ENCODE results near the gene ASAP2.
"Not testable (repeated sequence)": the region's sequence is repeated elsewhere in the genome, so short reads cannot be mapped to it uniquely, and the experiment has no call there.

ASAP2 gene

DNA sequence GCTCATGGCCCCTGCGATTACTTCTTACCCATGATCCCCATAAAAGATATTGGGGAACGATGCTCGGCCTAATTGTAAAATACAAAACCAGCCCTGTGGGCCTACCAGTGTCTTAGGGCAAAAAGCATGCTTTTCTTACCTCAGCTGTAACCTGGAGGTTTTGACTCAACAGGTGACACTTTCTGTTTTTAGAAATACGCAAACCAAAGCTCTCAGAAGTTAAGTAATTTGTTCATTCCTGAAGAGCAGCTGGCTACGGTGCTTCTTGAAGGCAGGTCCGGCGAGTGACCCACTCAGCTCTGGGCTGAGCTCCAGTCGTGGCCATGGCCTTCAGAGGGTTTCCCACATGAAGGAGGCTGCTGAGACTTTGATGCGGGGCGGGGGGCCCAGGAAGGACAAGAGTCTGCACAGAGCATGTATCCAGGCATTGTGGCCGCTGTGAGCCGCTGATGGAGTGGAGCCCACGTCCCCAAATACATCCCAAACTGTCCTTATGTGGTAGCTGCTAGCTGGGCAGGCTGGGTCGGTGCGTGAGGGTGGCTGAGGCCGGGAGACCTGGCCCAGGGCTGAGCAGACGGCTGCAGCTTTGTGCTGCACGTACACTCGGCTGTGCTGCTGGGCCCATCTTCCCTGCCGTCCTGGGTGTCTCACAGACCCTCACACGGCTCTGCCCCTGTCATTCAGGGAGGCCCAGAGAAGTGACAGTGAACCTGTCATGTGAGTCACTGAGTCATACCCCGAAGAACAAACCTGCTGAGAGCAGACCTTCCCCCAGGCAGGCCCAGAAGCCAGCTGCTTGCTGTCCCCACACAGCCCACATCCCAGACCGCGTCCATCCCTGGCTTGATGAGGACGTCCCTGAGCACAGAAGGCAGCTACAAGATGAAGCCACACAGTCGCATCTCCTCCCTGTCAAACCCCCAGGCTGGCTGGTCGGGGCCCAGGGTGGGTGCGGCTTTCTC is 182.6 kb downstream of the ASAP2 start:
- no peak for DNase-seq

DNA sequence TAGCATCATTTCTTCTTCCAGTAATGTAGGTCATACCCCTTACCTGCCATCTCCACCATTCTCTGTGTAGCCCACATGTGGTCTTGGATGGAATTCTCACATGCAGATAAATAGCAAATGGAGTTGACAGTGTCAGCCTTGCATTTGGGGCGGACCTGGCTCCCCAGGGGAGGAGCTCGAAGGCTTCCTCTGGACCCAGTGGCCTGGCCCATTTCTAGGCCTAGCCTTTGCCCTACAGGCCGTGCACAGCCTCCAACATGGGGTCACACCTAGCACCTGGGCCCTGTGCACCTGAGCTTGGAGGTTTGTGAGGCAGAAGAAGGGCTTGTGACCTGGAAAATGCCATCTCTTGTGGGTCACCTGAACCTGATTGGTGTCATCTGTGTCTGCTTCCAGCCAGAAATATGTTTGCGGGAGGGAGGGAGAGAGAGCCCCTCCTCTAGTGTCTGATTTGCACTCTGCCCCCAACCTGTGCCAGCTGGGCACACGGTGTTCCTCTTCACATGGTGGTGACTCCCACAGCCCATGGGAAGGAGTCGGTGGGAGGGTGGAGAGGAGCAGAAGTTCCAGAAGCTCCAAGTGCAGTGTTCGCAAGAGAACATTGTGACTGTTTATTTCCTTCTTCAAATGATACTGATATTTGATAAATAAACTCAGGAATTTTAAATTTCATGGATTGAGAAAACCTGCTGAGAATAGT is 183.7 kb downstream of the ASAP2 start:
- DNase-seq: no peak

DNA sequence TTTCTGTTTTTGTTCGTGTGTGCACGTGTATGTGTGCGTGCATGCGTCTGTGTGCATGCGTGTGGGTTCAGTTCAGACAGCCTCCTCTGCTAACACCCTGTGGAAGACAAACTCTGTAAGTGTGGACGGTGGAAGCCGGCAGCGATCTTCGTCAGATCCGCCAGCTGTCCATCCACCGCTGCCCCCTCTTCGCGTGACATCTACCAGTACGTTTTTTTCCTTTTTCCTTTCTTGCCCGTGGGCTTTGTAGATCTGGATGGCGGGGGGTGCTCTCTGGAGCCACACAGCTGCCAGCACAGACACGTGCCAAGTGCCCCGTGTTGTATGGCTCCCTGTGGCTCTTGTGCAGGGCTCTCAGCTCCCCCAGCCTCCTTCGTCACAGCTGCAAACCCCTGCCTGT is 184.4 kb downstream of the ASAP2 start:
- DNase-seq: no peak

DNA sequence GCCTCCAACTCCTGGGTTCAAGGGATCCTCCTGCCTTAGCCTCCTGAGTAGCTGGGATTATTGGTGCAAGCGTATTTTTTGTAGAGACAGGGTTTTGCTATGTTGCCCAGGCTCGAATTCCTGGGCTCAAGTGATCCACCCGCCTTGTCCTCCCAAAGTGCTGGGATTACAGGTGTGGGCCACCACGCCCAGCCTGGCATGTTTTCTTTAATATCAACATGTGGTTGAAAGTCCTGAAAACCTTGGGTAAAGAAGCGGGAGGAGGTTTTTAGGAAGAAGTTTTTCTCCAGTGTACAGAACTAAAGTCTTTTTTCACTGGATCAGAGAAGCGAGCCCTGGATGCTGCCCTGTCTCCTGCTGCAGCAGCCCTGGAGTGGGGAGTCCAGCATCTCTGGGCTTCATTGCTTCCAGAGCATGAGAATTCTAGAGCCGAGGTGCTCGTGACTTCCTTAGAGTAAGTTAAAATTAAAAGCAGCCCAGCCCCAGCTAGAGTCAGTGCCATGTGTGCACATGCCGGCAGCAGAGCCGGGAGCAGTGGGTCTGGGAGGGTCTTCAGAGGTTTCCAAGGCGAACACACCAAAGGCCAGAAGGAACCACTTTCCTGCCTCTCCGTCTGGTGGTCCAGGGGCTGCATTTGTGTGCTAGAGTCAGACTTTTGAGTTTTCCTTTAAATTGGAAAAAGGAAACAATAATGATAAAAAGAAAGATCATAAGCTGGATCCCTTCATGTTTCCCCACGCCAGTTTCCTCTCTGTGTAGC is 185.5 kb downstream of the ASAP2 start:
- no peak for DNase-seq

DNA sequence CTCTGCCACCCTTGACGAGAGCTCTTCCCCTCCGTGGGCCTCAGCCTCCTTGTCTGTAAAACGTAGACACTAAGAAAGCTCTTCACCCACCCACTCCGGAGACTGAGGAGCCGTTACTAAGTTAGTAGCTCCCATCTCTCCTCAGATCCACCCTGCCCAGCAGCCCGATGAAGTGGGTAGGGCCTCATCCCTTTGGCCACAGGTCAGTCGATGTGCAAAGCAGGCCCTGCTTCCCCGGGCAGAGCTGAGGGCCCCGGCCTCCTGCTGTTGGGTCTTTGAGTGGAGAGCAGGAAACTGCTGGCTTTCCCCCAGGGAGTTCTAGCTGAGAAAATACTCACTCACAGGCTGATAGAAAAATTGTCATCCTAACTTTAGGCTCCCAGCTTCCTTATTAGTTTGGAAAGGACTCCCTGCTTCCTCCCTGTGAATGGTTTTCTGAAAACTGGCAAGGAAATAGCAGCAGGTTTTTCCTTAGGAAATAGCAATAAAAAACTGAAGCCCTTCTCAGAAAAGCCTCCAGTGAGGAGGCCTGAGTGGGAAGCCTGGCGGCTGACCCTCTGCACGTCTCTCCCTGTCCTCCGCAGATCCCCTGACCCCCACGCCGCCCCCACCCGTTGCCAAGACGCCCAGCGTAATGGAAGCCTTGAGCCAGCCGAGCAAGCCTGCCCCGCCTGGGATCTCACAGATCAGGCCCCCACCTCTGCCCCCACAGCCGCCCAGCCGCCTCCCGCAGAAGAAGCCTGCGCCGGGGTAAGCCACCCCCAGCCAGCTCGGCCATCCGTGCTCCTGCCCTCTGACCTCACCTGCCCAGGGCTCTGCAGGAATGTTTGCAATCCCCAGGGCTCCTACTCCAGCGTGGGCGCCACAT is 186.5 kb downstream of the ASAP2 start:
- no peak for DNase-seq

DNA sequence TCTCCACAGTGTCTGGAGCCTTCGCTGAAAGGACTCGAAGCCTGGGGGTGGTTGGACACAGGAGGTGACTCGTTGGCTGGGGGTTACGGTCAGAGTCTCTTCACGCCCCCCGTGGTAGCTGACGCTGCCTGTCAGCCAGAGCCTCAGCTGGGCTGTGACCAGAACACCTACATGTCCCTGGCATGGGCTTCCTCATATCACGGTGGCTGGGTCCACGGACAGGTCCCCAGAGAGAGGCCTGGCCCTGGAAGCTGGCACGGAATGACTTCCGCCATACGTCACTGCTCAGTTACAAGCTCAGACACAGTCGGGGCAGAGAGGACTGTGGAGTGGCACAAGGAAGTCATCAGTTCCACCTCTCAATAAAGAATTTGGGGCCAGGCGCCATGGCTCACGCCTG is 188.2 kb downstream of the ASAP2 start:
- no peak for DNase-seq

DNA sequence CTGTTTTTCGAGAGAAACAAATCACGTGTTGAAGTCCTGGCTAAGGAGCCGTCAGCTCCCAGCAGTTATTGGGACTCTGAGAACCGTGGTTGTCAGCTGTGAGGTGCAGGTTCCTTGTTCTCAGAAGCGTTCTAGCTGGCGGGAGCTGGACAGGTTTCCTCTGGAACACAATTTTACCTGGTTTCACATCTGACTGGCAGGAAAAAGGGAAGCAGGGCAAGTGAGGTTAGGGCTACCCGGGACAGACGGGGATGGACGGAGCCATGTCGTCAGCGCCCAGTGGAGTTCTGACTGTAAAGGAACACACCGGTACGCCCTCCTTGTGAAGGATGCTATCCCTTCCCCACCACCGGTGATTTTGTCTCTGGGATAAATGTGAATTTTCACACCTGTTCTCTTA is 190.6 kb downstream of the ASAP2 start:
- DNase-seq: no peak

DNA sequence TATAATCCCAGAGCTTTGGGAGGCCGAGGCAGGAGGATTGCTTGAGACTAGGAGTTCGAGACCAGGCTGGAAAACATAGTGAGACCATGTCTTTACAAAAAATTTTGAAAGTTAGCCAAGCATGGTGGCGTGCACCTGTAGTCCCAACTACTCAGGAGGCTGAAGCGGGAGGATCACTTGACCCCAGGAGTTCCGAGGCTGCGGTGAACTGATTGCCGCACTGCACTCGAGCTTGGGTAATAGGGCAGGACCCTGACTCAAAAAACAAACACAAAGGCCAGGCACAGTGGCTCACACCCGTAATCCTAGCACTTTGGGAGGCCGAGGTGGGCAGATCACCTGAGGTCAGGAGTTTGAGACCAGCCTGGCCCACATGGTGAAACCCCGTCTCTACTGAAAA is 191.6 kb downstream of the ASAP2 start:
- DNase-seq: not testable (repeated sequence)

DNA sequence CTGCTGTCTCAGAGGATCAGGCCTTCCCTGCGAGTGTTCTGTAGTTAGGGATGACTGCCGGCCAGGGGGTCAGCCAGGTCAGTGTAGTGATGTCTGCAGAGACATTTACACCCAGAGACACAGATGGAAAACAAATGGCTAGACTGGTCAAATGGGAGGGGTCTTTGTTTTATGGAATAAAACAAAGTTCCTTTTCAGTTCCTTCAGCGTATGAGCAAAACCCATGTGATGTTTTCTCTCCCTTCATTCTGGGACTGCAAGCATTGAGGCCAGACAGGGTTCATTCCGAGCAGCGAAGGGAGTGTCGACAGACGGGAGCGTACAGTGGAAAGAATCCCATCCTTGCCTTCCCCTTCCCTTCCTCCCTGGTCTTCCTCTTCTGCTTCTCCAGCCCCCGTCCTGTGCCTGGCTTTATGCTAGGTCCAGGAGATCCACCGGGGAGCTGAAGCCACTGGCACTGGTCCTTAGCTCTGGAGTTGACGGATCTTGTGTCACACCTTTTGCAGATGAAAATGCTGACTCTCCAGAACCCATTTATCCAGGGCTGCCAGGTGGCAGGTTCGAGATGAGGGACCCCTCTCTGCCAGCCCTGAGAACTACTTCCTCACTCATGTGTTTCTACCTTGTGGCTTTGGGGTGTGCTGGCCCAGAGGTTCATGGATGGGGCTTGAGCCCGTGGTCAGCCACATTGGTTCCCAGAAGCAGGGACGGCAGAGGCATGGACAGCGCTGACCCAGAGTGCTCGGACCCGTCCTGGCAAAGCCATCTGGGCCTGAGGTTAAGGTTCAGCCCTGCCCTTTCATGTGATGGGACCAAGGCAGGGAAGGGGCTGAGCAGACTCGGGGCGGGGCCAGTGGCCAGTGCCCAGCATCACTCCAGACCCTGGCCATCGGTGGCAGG is 192.5 kb downstream of the ASAP2 start:
- no peak for DNase-seq

DNA sequence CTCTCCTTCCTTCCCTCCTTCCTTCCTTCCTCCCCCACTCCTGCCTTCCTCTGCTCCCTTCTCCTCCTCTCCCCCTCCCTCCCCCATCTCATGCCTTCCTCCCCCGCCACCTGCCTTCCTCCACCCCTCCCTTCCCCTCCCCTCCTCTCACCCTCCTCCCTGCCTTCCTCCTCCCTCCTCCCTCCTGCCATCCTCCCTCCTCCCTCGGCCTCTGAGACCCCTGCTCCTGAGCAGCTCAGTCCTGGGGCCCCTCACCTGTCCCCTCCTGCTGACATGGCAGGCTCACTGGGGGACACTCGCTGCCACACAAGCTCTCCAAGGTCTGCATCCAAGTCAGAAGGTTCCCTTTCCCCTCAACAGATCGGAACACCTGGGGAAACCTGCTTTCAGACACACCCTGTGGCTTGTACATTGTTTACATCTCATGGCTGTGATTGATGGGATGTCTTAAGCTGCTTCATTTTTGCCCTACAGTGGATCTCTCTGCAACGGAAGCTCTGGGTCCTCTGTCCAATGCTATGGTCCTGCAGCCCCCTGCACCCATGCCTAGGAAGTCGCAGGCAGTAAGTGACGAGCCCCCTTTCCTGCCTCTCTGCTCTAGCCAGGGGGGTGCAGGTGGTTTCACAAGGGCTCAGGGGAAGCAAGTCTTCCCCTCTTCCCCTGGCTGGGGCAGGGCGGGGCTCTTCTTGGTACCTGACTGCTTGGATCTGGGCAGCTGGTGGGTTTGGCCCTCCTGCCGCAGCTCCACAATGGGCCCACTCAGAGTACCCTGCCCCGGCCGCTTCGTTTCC is 193.9 kb downstream of the ASAP2 start:
- no peak for DNase-seq

DNA sequence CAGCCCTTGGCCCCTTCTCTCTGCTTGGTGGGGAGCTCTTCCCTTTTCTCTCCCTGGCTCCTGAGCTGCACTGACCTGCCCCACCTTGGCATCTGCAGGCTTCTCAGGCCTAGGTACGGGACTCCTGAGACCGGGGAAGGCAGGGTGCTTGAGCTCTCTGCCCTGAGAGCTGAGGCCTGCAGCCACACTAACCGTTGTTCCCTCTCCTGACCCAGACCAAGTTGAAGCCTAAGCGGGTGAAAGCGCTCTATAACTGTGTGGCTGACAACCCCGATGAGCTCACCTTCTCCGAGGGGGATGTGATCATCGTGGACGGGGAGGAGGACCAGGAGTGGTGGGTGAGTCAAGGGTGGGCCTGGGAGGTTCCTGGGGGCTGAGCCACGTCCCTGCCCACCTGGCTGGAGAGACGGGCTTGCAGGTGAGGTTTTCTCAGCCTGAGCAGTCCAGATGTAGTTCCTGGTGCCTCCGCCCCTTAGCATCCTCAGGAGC is 194.5 kb downstream of the ASAP2 start:
- DNase-seq: no peak

DNA sequence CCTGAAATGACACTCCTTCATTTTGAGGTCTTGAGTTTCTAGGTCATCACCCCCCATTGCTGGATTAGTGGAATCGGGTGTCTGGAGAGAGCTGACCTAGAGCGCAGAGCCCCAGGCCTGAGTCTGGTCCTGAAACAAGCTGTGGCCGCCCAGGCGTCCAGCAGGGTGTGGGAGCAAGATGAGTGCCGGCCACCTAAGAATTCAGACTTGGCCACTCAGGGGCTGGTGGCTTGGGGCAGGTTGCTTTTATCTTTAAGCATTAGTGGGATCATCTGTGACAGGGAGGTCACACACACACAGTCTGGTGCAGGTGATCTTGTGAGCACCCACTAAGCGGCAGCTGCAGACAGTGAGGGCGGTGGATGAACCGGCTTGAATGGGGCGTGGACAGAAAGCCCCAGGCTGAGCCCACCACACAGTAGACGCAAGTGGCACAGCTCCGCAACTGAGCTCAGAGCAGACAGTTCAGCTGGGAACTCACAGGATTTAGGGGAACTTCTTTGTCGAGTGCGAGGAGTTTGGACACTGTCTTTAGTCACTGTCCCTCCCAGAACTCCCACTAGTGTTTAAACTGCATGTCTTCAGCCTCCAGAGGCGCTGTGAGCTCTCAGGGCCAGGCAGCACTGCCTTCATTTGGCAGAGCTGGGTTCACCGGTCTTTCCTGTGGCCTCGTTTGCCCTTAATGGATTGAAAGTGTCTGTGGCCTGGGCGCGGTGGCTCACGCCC is 195.2 kb downstream of the ASAP2 start:
- DNase-seq: no peak

DNA sequence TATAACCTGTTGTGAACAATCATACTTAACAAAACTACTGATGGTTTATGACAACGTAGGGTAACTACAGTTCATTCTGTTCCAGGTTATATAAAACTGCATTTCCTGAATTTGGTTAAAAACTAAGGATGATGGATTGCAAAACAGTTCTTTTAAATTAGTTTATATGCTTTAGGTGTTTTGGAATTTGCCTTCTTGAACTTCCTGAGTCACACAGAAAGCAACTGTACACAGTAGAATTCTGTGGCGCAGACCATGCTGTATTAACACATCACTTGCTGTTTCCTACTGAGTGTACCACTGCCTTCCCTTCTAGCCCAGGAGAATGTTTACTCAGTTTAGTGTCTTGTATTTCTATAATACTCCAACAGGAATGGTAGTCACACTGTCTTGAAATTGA is 197.3 kb downstream of the ASAP2 start:
- DNase-seq: no peak

DNA sequence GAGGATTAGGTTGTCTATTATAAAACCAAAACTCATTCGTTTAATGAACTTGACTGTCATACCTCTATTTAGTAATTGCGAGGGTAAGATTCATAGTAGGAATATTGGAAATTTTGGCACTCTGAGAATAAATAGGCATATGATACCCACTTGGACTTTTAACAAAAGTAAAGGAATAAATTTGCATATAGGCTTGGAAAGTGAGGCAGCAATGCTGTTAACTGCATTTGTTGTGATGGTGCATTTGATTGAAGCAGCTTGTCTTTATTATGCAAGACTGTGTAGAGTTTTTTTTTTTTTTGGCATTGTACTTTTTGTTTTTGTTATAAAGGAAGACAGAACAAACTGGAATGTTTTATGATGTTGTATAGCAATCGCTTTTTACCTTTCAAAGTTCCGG is 197.8 kb downstream of the ASAP2 start:
- no peak for DNase-seq

DNA sequence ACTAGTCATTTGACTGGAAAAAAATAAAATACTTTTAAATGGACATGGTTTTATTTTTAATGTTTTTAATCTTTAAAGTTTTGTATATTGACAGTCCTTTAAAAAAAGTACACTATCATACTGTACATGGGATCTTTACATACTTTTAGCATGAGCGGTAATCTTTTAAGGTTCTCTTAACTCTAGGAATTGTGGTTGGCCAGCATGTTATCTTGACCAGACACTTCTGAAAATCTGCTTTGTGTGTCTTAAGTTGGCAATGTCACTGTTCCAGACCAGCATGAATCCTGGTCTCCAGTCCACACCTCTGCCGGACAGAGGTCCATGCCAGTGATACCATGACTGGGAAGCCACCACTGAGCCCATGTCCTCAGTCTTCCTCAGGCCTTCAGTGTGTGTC is 199.0 kb downstream of the ASAP2 start:
- no peak for DNase-seq

DNA sequence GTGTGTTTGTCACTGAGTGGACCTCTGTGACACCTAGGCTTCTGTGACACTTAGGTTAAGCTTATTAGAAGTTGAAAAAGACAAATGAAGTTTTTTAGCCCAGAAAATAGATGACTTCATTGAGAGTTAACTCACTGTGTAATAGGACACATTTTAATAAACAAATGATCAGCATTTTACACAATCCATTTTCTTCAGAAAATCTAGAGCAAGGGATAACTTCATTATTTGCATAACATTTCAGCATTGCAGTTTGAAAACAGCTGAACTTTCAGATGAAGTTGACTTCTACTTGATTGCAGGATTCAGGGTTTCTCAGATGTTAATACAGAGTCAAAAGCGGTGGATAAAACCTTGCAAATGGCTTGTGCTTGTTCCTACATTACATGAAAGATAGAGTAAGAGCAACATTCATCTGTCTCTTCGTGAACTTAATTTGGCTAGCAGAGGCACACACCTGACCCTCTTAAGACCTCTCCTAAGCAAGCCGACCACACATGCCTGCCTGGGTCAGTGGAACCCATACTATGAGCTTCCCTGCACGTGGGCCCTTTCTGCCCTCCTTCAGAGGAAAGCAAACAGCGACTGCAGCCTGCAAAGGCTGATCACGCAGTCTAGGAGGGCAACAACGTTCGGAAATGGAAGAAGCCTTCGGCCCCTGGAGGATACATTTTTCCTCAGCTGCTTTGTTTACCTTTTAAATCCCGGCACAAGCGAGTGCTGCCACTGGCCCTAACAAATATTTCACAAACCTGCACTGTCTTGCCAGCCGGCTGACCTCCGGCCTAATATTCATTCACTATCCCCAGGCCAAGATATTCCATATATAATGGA is 200.1 kb downstream of the ASAP2 start:
- DNase-seq: no peak

DNA sequence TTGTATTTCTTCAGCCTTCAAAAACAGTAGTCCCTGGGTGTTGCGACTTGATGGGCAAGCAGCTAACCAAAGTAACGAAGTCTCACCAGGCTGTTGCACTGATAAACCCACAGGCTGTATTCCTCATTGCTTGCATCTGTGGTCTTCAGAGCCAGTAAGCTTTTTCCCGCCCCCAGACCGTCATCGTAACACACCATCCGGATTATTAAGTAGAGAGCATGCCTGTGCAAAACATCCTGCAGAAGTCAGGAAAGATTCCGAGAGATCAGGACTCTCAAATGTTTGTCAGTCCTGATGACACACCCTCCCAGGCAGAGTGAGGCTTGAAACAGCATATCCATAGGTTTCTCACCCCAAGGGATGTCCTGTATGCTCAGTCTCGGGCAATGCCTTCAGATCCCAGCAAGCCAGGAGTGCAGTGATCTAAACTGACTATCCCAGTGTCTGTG is 200.8 kb downstream of the ASAP2 start:
- no peak for DNase-seq

DNA sequence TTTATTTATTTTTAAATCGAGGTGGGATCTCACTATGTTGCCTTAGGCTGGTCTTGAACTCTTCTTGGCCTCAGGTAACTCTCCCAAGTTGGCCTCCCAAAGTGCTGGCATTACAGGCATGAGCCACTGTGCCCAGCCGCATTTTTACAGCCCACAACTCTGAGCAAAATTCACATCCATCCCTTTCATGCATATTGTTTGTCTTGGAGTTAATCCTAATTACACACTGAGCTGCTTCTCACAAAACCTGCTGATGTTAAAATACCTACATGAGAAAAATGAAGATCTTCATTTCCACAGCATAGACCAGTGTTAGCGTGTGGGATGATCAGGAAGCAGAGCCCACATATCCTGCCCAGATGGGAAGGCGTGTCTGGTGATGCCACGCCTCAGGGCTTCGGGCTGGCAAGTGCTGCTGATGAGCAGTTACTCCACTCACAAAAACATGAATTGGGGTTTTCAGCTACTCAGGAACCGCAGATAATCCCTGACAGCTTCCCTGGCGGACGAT is 202.1 kb downstream of the ASAP2 start:
- DNase-seq: no peak

All from NCI-H1436 treated with DMSO at 0.1 percent for 48 hours (cell line).